PC-9 (cell line): ENCODE measurements around the gene PER1. TPM values are rescaled to one million over a fixed set of nuclear protein-coding genes. Genes with fewer than 3 reads are reported as not detected.

Source experiments
- BruUV-seq: library from RNA; stranded (reverse); fragments of 400-500 nt; replicated peaks from 2 replicates; lab custom pipeline; 2021; lab: Mats Ljungman, UMichigan
- CTCF ChIA-PET: fragments of 300-600 bp; sonication (Branson Sonifier 250); formaldehyde crosslinking; loops from one replicate; lab custom pipeline; 2022; ENCODE audit warnings: antibody characterized with exemption; lab: Charles Lee
- POLR2A ChIA-PET: fragments of 300-600 bp; sonication (Branson Sonifier 250); formaldehyde crosslinking; loops from one replicate; lab custom pipeline; 2022; ENCODE audit warnings: antibody characterized with exemption; ENCODE audit not compliant: unreplicated experiment; lab: Charles Lee
- DNase-seq, 2 experiments: peaks; one replicate each; pipeline versions ENCODE4 v3.0.0 to v3.0.0-alpha.2; 2015 to 2022; ENCODE audit warnings: mixed read lengths in 1 of 2
- H2AFZ ChIP-seq: fragments of 200-600 bp; sonication (generic); 2 replicates; pipeline ENCODE4 v1.8.1; 2017; ENCODE audit warnings: antibody characterized with exemption
- H3F3A ChIP-seq: fragments of 200-600 bp; sonication (generic); 2 replicates; pipeline ENCODE4 v1.8.1; 2017; ENCODE audit warnings: antibody characterized with exemption, mild to moderate bottlenecking, low read depth; ENCODE audit not compliant: insufficient read depth
- H3K27ac ChIP-seq: fragments of 200-600 bp; sonication (generic); 2 replicates; pipeline ENCODE4 v1.6.1; 2016; ENCODE audit warnings: mixed run types
- H3K27me3 ChIP-seq: fragments of 200-600 bp; sonication (generic); 2 replicates; pipeline ENCODE4 v1.6.1; 2016; ENCODE audit warnings: low read depth, mixed run types; ENCODE audit not compliant: insufficient read depth
- H3K36me3 ChIP-seq: fragments of 200-600 bp; sonication (generic); 2 replicates; pipeline ENCODE4 v1.6.1; 2016; ENCODE audit warnings: low read depth, mixed run types
- H3K4me1 ChIP-seq: fragments of 200-600 bp; sonication (generic); replicated peaks from 2 replicates; pipeline ENCODE4 v1.6.1; 2016; ENCODE audit warnings: mixed run types; ENCODE audit not compliant: insufficient read depth
- H3K4me2 ChIP-seq: fragments of 200-600 bp; sonication (generic); 2 replicates; pipeline ENCODE4 v1.6.1; 2017; ENCODE audit warnings: mixed run types
- H3K4me3 ChIP-seq: fragments of 200-600 bp; sonication (generic); 2 replicates; pipeline ENCODE4 v1.6.1; 2016; ENCODE audit warnings: mixed run types
- H3K79me2 ChIP-seq: fragments of 200-600 bp; sonication (generic); 2 replicates; pipeline ENCODE4 v1.6.1; 2017; ENCODE audit warnings: low read depth, mixed run types
- H3K9me2 ChIP-seq: fragments of 200-600 bp; sonication (generic); 2 replicates; pipeline ENCODE4 v1.8.1; 2017; ENCODE audit warnings: mild to moderate bottlenecking; ENCODE audit not compliant: insufficient read depth
- H3K9me3 ChIP-seq: fragments of 200-600 bp; sonication (generic); 2 replicates; pipeline ENCODE4 v1.8.1; 2016; ENCODE audit warnings: low read depth; ENCODE audit not compliant: insufficient read depth
- H4K20me1 ChIP-seq: fragments of 200-600 bp; sonication (generic); 2 replicates; pipeline ENCODE4 v1.8.1; 2017; ENCODE audit not compliant: insufficient read depth
- CTCF ChIP-seq: fragments of 200-600 bp; sonication (generic); conservative IDR thresholded peaks from 2 replicates; pipeline ENCODE4 v1.6.1; 2017; ENCODE audit warnings: mixed run types, antibody characterized with exemption, mild to moderate bottlenecking, moderate library complexity
- EZH2 ChIP-seq: fragments of 200-600 bp; sonication (generic); IDR thresholded peaks from 2 replicates; pipeline ENCODE4 v1.8.0; 2017; ENCODE audit warnings: antibody characterized with exemption, low read depth
- intact Hi-C: fragments of 100-400 bp; cut with micrococcal nuclease; formaldehyde crosslinking; loops from one replicate; pipeline ENCODE4 v1.10.0; 2022; ENCODE audit not compliant: unreplicated experiment
- total RNA-seq: library from RNA; stranded (reverse); gene quantifications from 2 replicates; pipeline ENCODE4 v1.2.3, GENCODE V29; 2021

PER1 gene
- total RNA-seq, 1 experiment from 2014 or later = 60.2 TPM

GRCh38 chr17:8159459-8160223 lies 7.4 kb upstream of the PER1 start:
- H3K36me3 ChIP-seq = no peaks in the 10 kb centered on the region
- no peaks in the 10 kb centered on the region for H3K27me3 ChIP-seq
- peaks cover 21% of the 10 kb centered on the region; the same call in 1 of the 2 replicates for H3F3A ChIP-seq
- no peaks in the 10 kb centered on the region for H4K20me1 ChIP-seq
- DNase-seq = no peak
- peaks cover 20% of the 10 kb centered on the region for H3K4me1 ChIP-seq
- ChIA-PET POLR2A (no interaction called here), CTCF (interaction anchor here (1.5 kb wide), 1 partner anchor 40 kb away, joined by 3 read pairs; no protein-coding TSS in a partner anchor)
- H3K4me3 ChIP-seq = no peak overlapping the region
- H2AFZ ChIP-seq = no peak overlapping the region
- no peak overlapping the region for H3K4me2 ChIP-seq
- no peaks in the 10 kb centered on the region for H3K9me3 ChIP-seq
- TF ChIP-seq CTCF = no peak
- no peak for TF ChIP-seq EZH2
- H3K27ac ChIP-seq = no peak overlapping the region
- H3K9me2 ChIP-seq = no peaks in the 10 kb centered on the region
- intact Hi-C loops = loop anchor here (5.0 kb wide), 2 partner anchors 87 to 317 kb away; no protein-coding TSS in a partner anchor
- no TSS peak for BruUV-seq
- H3K79me2 ChIP-seq = peaks cover 16% of the 10 kb centered on the region; the same call in 1 of the 2 replicates

GRCh38 chr17:8159032-8159400 lies 6.8 kb upstream of the PER1 start:
- Histone ChIP-seq H3K27ac (no peak overlapping the region), H4K20me1 (no peaks in the 10 kb centered on the region), H3K4me1 (peaks cover 20% of the 10 kb centered on the region), H3K4me2 (no peak overlapping the region), H3K9me3 (no peaks in the 10 kb centered on the region), H3K27me3 (no peaks in the 10 kb centered on the region), H3K36me3 (no peaks in the 10 kb centered on the region), H3K9me2 (no peaks in the 10 kb centered on the region), H3K4me3 (no peak overlapping the region), H2AFZ (no peak overlapping the region), H3F3A (peaks cover 15% of the 10 kb centered on the region; the same call in 1 of the 2 replicates), H3K79me2 (peaks cover 16% of the 10 kb centered on the region; the same call in 1 of the 2 replicates)
- no peak for DNase-seq
- TF ChIP-seq CTCF (no peak), EZH2 (no peak)
- CTCF ChIA-PET = interaction anchor here (0.6 to 1.5 kb wide), 3 partner anchors 21 to 598 kb away, joined by 3 to 11 read pairs (median 4); no protein-coding TSS in a partner anchor
- POLR2A ChIA-PET = interaction anchor here (0.6 kb wide), 2 partner anchors 15 to 249 kb away, joined by 3 to 4 read pairs; no protein-coding TSS in a partner anchor
- intact Hi-C loops = loop anchor here (5.0 kb wide), 2 partner anchors 87 to 317 kb away; no protein-coding TSS in a partner anchor
- no TSS peak for BruUV-seq

GRCh38 chr17:8158267-8159031 lies 6.2 kb upstream of the PER1 start:
- H3K36me3 ChIP-seq = no peaks in the 10 kb centered on the region
- POLR2A ChIA-PET = interaction anchor here (0.6 to 0.7 kb wide), 4 partner anchors 15 to 248 kb away, joined by 3 to 5 read pairs (median 4); no protein-coding TSS in a partner anchor
- H3F3A ChIP-seq = peaks cover 18% of the 10 kb centered on the region; the same call in 1 of the 2 replicates
- TF ChIP-seq EZH2 (no peak), CTCF (peak; percentile 83)
- H4K20me1 ChIP-seq = no peaks in the 10 kb centered on the region
- H3K9me3 ChIP-seq = no peaks in the 10 kb centered on the region
- no TSS peak for BruUV-seq
- H3K79me2 ChIP-seq = peaks cover 16% of the 10 kb centered on the region; the same call in 1 of the 2 replicates
- peaks cover 20% of the 10 kb centered on the region for H3K4me1 ChIP-seq
- intact Hi-C loops = loop anchor here (1.0 to 5.0 kb wide), 4 partner anchors 20 to 316 kb away; no protein-coding TSS in a partner anchor
- no peaks in the 10 kb centered on the region for H3K27me3 ChIP-seq
- no peaks in the 10 kb centered on the region for H3K9me2 ChIP-seq
- peak overlapping the region; percentile 47; the same call in 1 of the 2 replicates for H3K4me2 ChIP-seq
- H3K4me3 ChIP-seq = no peak overlapping the region
- peak overlapping the region; percentile 27; the same call in 1 of the 2 replicates for H3K27ac ChIP-seq
- peak; percentile 63 to 91 for DNase-seq
- H2AFZ ChIP-seq = no peak overlapping the region
- CTCF ChIA-PET = interaction anchor here (0.6 to 1.5 kb wide), 7 partner anchors 15 to 598 kb away, joined by 3 to 12 read pairs (median 4); partner anchors contain the start of gene CTC1
